ENCODE data around the gene DENND4A.

- TF ChIP-seq CTCF (IDR thresholded peaks at IDR 0.05) (no peak), MAX (IDR thresholded peaks at IDR 0.05; ENCODE audit: low read depth) (no peak), TAF1 (IDR thresholded peaks at IDR 0.05; ENCODE audit: borderline replicate concordance, low read depth, low read length) (no peak), FOSL2 (IDR thresholded peaks at IDR 0.05; ENCODE audit: borderline replicate concordance, low read depth) (no peak), ZBTB33 (IDR thresholded peaks at IDR 0.05; ENCODE audit: borderline replicate concordance, low read depth) (no peak), EZH2phosphoT487 (IDR thresholded peaks at IDR 0.05; ENCODE audit: borderline replicate concordance, low read depth) (no peak), PBX3 (IDR thresholded peaks at IDR 0.05) (no peak), SMC3 (IDR thresholded peaks at IDR 0.05; ENCODE audit: low read depth, low read length) (no peak), USF2 (IDR thresholded peaks at IDR 0.05; ENCODE audit: borderline replicate concordance, low read depth, low read length) (no peak), REST (IDR thresholded peaks at IDR 0.05; ENCODE audit: low read depth, low read length) (no peak), RFX5 (IDR thresholded peaks at IDR 0.05; ENCODE audit: low read length) (no peak), JUND (IDR thresholded peaks at IDR 0.05) (no peak), MXI1 (IDR thresholded peaks at IDR 0.05; ENCODE audit: low read depth, low read length) (no peak)
These were observed 12.3 kb upstream of the DENND4A start for GRCh38 chr15:65804252-65804931.
